ENCODE data around the gene GAS1.

Gene GAS1

DNA sequence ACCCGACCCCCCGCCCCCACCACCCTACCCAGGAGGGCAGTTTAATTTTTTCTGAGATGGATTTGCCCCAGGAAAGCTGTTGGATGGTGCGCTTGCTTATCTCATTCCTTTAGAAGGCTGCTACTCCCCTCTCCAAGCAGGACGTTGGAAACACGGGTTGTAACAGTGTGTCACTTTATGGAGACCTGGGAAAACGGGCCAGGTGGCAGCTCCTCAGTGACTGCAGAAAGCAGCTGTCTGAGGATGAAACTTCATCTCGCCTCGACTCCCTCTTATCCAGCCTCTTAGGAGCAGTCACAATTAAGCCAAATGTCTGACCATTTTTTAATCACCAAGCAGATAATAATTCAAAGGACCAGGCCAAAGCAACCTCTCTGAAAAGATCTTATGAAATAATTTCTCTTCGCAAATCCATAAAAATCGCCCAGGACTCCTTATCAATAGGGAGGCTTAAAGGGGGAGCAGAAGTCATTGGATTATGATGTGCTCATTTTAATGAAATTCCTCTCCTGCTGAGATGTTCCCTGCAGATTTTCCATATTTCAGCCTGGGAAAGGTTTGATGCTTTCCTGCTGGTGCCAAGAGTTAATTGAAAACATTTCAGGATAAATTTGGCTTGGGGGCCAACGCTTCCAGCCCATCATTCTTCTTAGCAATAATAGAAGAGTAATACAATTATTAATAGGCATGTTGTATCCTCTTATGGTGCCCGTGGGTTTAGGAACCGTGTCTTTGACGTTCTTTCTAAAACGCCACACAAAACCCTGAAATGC is 26.0 kb downstream of the GAS1 start:
- no peak for DNase-seq (ENCODE audit: low read depth)

DNA sequence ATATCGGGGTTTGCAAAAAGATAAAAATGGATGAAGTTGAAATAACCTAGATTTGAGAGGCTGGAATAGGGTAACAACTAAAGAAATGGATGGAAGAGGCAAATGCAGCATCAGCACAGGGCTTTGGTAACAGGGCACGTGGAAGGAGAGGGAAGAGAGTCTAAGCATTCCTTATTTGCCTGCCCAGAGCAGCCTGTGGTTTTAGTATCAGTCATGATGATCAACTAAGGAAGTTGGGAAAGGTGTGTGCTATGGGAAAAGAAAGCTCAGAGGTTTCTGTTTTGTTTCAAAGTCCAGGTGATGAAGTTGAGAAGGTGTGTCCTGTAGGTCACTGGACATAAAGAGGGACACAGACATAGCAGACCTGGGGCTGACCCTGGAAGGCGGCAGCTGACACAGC is 28.8 kb downstream of the GAS1 start:
- DNase-seq (ENCODE audit: low read depth), result no peak

DNA sequence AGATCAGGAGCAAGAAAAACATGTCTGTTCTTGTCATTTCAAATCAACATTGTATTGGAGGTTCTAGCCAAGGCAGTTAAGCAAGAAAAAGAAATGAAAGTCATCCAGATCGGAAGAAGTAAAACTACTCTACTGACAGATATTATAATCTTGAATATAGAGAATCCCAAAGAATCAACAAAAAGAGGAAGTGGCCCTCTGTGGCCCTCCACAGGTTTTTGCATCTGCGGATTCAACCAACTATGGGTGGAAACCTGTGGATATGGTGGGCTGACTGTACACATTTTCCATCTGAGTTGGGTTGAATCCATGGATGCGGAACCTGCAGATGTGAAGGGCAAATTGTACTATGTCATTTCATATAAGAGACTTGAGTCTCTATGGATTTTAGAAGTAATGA is 35.1 kb downstream of the GAS1 start:
- DNase-seq (ENCODE audit: low read depth), result no peak

DNA sequence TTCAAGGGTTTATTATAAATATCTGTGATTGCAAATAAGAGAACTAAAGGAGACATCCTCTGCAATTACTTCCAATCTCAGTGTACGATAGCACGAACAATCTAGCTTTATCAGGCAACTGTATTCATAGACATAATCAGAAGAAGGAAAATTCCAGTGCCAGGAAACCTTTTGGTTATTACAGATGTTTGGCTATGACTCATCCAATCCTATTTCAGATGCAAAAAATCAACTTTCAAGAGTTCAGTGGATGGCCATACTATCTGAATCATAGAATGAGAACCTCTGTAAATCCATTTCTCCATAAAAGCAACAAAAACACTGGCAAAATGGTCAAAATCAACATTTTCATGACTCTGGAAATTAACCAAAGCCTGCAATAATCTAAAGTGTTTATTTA is 37.9 kb downstream of the GAS1 start:
- DNase-seq (ENCODE audit: low read depth), result no peak

DNA sequence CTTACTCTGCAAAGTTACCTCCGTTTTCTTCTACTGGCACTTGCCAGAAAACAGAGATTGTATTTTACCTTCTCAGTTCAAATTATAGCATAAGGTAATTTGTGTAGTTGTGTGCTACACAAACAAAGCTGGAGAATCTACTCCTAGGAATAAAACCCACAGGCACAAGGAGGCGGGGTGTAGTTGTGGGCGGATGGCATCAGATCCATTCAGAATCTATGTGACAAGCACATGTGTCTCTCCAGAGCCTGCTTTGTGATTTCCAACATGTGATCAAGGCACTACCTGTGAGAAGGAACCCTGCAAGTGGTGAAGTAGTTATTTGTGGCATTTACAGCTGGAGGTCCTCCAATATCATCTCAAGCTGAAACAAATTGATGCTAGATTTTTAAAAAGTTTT is 39.0 kb downstream of the GAS1 start:
- DNase-seq (ENCODE audit: low read depth), result no peak

DNA sequence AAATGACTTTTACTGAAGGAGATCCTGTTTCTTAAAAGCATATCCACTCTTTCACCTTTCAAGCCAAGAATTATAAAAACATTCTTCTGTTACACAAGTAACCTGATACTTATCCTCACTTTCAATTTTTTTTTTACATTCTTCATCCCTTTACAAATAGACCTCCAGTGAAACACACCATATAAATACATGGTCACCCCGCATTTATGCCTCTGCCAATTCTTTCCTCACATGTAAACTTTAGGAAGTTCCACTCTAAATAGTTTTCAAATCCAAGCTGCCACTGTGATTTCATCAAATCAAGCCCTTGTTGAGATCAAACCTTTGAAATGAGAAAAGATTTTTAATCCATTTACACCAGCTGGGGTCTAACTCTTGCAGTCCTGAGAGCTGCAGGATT is 40.0 kb downstream of the GAS1 start:
- no peak for DNase-seq (ENCODE audit: low read depth)

DNA sequence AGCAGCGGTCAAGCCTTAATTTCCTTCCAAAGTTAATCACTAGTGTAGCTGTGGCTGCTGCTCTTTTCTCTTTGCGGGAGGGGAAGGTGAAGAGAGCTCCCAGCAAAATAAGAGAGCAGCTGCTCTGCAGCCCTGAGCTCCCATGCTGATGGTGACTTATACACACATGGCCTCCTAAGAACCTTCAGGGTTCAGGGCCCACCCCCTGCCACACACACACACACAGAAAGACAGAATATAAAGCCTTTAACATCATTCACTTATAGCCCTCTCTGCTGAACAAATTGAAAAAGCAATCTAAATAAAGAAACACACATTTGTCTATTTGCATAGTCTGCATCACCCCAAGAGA is 43.6 kb downstream of the GAS1 start:
- DNase-seq (ENCODE audit: low read depth), result no peak

DNA sequence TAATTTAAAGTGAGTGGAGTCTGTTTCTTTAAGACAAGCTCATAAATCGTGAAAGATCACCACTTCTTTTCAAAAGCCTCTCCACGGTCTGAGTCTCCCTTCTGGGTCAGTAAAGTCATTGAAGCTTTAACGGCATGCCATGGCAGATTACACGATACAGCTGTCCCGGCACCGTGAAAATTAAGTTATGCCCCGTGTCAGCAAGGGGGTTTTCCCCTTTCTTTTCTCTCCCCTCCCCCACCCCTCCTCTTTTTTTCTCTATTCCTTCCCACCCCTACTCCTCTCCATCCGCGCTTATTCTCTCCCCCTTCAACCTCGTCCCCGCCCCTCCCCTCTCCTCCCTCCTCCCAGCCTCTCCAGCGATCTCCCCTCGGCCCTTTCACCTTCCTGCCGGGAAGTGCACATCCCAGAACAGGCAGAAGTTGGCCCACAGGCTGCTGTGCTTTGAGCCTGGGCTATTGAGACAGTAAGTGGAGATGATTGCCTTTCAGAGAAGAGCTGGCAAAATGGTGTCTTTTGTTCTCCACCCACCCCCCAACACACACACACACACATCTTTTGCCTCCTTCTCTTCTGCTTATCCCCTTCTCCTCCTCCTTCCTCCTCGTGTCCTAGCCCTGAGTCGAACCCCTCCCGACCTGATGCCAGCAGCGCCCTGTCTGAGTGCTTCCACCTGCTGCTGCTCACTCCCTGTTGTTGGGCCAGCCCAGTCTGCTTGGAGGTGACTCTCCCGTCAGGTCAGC is 44.1 kb downstream of the GAS1 start:
- DNase-seq (ENCODE audit: low read depth), result no peak

DNA sequence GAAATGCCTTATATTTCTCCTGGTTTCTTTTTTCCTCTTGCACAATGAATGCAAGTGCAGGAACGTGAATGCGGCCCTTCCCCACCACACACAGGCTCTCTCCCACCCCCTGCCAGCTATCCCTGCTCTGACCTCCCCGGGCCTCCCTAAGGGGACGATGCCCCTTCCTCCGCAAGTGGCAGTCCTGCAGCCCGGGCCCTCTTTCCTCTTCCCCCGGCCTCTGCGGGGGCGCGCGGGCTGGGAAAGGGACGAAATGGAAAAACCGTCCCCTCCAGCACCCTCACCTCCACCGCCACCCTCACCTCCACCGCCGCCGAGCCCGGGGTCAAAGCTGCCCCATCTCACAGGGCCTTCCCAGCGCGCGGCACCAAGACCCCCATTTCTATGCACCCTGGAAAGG is 44.7 kb downstream of the GAS1 start:
- DNase-seq (ENCODE audit: low read depth), result no peak

DNA sequence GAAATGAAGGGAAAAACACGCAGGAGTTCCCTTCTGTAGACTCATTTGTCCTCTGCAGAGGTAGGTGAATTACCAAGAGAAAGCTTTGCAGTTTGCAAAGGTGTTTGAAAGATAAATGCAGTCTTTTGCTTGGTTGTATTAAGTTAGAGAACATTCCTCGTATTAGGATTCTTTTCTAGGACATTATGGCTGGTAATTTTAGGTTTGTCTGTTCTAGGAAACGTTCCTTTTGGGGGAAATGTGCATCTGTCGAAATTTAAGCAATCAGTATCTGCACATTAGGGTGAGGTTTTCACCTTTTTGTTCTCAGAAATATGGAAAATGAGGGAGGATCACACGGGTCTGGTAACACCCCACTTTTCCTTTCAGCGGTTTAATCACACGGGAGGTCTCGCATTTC is 45.1 kb downstream of the GAS1 start:
- no peak for DNase-seq (ENCODE audit: low read depth)

DNA sequence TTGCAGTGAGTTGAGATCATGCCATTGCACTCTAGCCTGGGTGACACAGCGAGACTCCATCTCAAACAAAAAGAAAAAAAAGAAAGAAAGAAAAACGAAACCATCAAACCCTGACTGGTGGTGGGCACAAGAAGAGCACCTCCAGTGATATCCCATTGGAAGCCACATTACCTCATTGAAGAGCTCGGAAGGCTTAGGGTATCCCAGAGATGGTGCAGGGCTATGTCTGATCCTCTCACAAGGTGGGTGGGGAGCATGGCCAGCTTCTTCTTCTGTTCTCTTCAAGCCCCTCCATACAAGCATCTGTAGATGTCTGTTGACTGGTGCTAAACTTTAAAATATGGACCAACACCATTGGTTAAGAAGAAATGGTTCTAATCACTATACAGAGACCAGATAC is 45.8 kb downstream of the GAS1 start:
- DNase-seq (ENCODE audit: low read depth), result no peak

Measured in activated T-cell treated with anti-CD3 and anti-CD28 coated beads for 24 hours (primary cell).